Measurements from ENCODE around the gene PHF24. TPM values are rescaled to one million over a fixed set of nuclear protein-coding genes. Genes with fewer than 3 reads are reported as not detected.

PHF24 gene
- polyA plus RNA-seq, 1 donor (not counting 4 experiments of a cell fraction or from before 2014, with no cell fraction given): 0.04 TPM

DNA sequence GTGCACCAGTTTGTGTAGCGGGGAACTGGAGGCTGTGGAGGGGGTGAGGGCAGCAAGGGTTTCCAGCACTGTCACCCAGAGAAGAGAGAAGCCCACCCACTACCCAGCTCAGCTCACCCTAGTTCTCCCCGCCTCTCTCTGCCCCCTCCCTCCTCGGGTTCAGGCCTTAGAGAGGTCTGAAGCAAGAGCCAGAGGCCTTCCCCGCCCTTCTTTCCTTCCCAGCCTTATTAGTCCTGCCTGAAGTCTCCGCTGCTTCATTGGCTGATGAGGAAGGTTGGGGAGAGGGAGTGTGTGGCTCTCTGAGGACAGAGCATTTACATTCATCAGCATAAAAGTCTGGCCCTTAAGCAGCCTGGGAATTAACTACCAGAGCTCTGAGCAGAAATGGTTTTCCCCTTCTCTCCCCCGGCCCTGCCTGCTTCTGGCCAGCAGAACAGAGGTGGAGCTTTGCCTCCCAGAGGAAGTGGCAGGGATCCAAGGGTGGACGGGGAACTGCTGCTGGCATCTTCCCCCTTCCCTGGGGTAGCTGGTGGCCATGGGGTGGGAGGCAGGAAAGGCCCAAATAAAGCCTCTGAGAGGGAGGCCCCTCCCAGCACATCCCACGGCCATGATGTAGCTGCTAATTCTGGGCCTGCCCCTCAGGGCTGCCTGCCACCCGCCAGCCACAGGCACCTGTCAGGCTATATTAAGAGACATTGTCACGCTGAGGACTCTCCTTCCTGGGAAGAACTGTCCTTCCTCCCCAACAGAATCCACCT is 35.6 kb downstream of the PHF24 start:
- H2AFZ ChIP-seq (ENCODE audit: control insufficient read depth, low read length): no peak overlapping the region
- no peaks in the 10 kb centered on the region for H3K9me1 ChIP-seq (ENCODE audit: control insufficient read depth, extremely low read depth, insufficient read depth, low read length)
- no peak for TF ChIP-seq EZH2 (IDR thresholded peaks at IDR 0.05; ENCODE audit: low read length)
- no peak for TF ChIP-seq CTCF (optimal IDR thresholded peaks at IDR 0.05 in 1 of 3, IDR thresholded peaks at IDR 0.05 in 1 of 3, conservative IDR thresholded peaks at IDR 0.05 in 1 of 3; ENCODE audit: extremely low read depth in 1 of 3, insufficient read depth in 2 of 3, low read length in 3 of 3)
- H3K4me2 ChIP-seq (ENCODE audit: control insufficient read depth, extremely low read depth, insufficient read depth, low read depth, low read length): no peak overlapping the region
- peak overlapping the region; percentile 18 for H3K27ac ChIP-seq (ENCODE audit: control insufficient read depth, insufficient read depth, low read length)
- no peaks in the 10 kb centered on the region for H3K27me3 ChIP-seq (ENCODE audit: control insufficient read depth, extremely low read depth, insufficient read depth, low read length)
- dilution Hi-C loops (cut with MboI; ENCODE audit: extremely low pct_ligation_motif_present, low sequenced_read_pairs): no loop called here
- peaks cover 6 to 13% of the 10 kb centered on the region in 2 experiments for H3K36me3 ChIP-seq (ENCODE audit: control insufficient read depth in 2 of 2, extremely low read depth in 1 of 2, insufficient read depth in 2 of 2, low read length in 2 of 2)
- no peaks in the 10 kb centered on the region for H4K20me1 ChIP-seq (ENCODE audit: control insufficient read depth, extremely low read depth, insufficient read depth, low read length)
- no peak overlapping the region for H3K9ac ChIP-seq (ENCODE audit: control insufficient read depth, extremely low read depth, insufficient read depth, low read length)
- H3K4me1 ChIP-seq (ENCODE audit: control insufficient read depth, extremely low read depth, insufficient read depth, low read length): peaks cover 56% of the 10 kb centered on the region
- DNase-seq (ENCODE audit: low read depth, low spot score) (no peak), FAIRE-seq (peak; percentile 5)
- no peak overlapping the region for H3K4me3 ChIP-seq (ENCODE audit: control insufficient read depth in 2 of 3, extremely low read depth in 1 of 3, insufficient read depth in 2 of 3, low read depth in 1 of 3, low read length in 3 of 3)
- H3K79me2 ChIP-seq (ENCODE audit: control insufficient read depth, insufficient read depth, low read length): no peaks in the 10 kb centered on the region
- H3K9me3 ChIP-seq (ENCODE audit: control insufficient read depth, low read depth, low read length): no peaks in the 10 kb centered on the region

DNA sequence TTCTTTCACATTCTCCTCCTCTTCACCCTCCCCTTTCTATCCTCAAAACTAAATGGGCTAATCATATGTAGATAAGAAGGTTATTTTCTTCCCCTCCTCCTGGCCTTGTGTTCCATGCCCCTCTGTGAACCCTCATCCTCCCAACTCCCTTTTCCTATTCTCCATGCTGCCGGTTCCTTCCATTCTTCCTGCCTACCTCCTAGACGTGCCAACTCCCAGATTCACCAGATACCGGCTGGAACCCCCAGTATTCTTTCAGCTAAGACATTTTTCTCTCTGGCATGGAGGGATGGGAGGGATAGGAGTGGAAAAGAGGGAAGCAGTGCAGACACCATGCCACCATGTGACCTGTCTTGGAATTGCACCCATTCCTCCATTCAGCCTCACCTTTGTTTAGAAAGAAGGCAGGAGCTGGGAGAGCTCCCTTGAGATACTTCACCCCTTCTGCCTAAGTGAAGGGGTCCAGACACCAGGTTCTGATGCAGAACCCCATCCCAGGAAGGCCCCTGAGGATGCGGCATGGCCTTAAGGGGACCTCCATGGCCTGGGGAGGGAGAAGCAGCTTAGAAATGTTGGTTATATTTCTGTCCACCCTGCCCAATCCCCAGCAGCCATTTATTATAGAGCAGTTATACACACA is 36.3 kb downstream of the PHF24 start:
- Histone ChIP-seq H3K4me1 (ENCODE audit: control insufficient read depth, extremely low read depth, insufficient read depth, low read length) (peaks cover 52% of the 10 kb centered on the region), H3K4me2 (ENCODE audit: control insufficient read depth, extremely low read depth, insufficient read depth, low read depth, low read length) (no peak overlapping the region)
- peak; percentile 95 for FAIRE-seq

More for the DNA sequence above, 36.3 kb downstream of the PHF24 start:
- Histone ChIP-seq H3K9ac (ENCODE audit: control insufficient read depth, extremely low read depth, insufficient read depth, low read length) (peak overlapping the region; percentile 25), H3K9me3 (ENCODE audit: control insufficient read depth, low read depth, low read length) (no peaks in the 10 kb centered on the region), H3K79me2 (ENCODE audit: control insufficient read depth, insufficient read depth, low read length) (no peaks in the 10 kb centered on the region), H3K36me3 (ENCODE audit: control insufficient read depth in 2 of 2, extremely low read depth in 1 of 2, insufficient read depth in 2 of 2, low read length in 2 of 2) (peaks cover 6 to 13% of the 10 kb centered on the region in 2 experiments), H4K20me1 (ENCODE audit: control insufficient read depth, extremely low read depth, insufficient read depth, low read length) (no peaks in the 10 kb centered on the region), H2AFZ (ENCODE audit: control insufficient read depth, low read length) (no peak overlapping the region), H3K9me1 (ENCODE audit: control insufficient read depth, extremely low read depth, insufficient read depth, low read length) (no peaks in the 10 kb centered on the region), H3K4me3 (ENCODE audit: control insufficient read depth in 2 of 3, extremely low read depth in 1 of 3, insufficient read depth in 2 of 3, low read depth in 1 of 3, low read length in 3 of 3) (no peak overlapping the region), H3K27me3 (ENCODE audit: control insufficient read depth, extremely low read depth, insufficient read depth, low read length) (no peaks in the 10 kb centered on the region), H3K27ac (ENCODE audit: control insufficient read depth, insufficient read depth, low read length) (peak overlapping the region; percentile 18)
- no peak for DNase-seq (ENCODE audit: low read depth, low spot score)
- TF ChIP-seq EZH2 (IDR thresholded peaks at IDR 0.05; ENCODE audit: low read length) (no peak), CTCF (optimal IDR thresholded peaks at IDR 0.05 in 1 of 3, IDR thresholded peaks at IDR 0.05 in 1 of 3, conservative IDR thresholded peaks at IDR 0.05 in 1 of 3; ENCODE audit: extremely low read depth in 1 of 3, insufficient read depth in 2 of 3, low read length in 3 of 3) (peak in 2 of 3 experiments; percentile 81 to 97)
- dilution Hi-C loops (cut with MboI; ENCODE audit: extremely low pct_ligation_motif_present, low sequenced_read_pairs): no loop called here

Data from keratinocyte (primary cell).